Mesothelial cell of epicardium (in vitro differentiated cells): Measurements from ENCODE around the gene CRNKL1. TPM values are rescaled to one million over a fixed set of nuclear protein-coding genes. Genes with fewer than 3 reads are reported as not detected.

Experiments
- DNase-seq, 2 experiments: peaks; one replicate each; pipeline ENCODE4 v3.0.0; 2021; ENCODE audit warnings: low spot score in 2 of 2; ENCODE audit not compliant: unreplicated experiment in 2 of 2
- H3K27ac Mint-ChIP-seq: 2 replicates; pipeline ENCODE4 v1.8.0; 2021; ENCODE audit warnings: mixed read lengths
- H3K27me3 Mint-ChIP-seq: 2 replicates; pipeline ENCODE4 v1.8.0; 2021; ENCODE audit warnings: low read depth, mixed read lengths
- H3K36me3 Mint-ChIP-seq: 2 replicates; pipeline ENCODE4 v1.8.0; 2021; ENCODE audit warnings: mixed read lengths
- H3K4me1 Mint-ChIP-seq: 2 replicates; pipeline ENCODE4 v1.8.0; 2021; ENCODE audit warnings: mixed read lengths
- H3K4me3 Mint-ChIP-seq: 2 replicates; pipeline ENCODE4 v1.8.0; 2021; ENCODE audit warnings: mild to moderate bottlenecking, moderate library complexity, mixed read lengths
- H3K9me3 Mint-ChIP-seq: 2 replicates; pipeline ENCODE4 v1.8.0; 2021; ENCODE audit warnings: mixed read lengths
- CTCF ChIP-seq: fragments of 200-600 bp; sonication (generic); IDR thresholded peaks from one replicate; pipeline ENCODE4 v1.5.0; 2021; ENCODE audit warnings: antibody characterized with exemption; ENCODE audit not compliant: unreplicated experiment
- total RNA-seq: library from RNA; stranded (reverse); gene quantifications from 3 replicates; pipeline ENCODE4 v1.2.1, GENCODE V29; 2021

CRNKL1 gene
- total RNA-seq, 1 donor from 2014 or later = 26.5 TPM

- no peak for DNase-seq
- Mint-ChIP-seq H3K36me3 (peaks cover 30% of the 10 kb centered on the region), H3K27me3 (no peaks in the 10 kb centered on the region), H3K9me3 (no peaks in the 10 kb centered on the region), H3K4me3 (no peak overlapping the region), H3K4me1 (peaks cover 42% of the 10 kb centered on the region), H3K27ac (no peak overlapping the region)
- no peak for TF ChIP-seq CTCF
Observed at GRCh38 chr20:19996222-19996621, 56.0 kb downstream of the CRNKL1 start.

GRCh38 chr20:19995220-19995863, 56.9 kb downstream of the CRNKL1 start:
- DNase-seq = no peak
- peaks cover 25% of the 10 kb centered on the region for H3K36me3 Mint-ChIP-seq
- peak; percentile 78 for TF ChIP-seq CTCF
- peaks cover 51% of the 10 kb centered on the region for H3K4me1 Mint-ChIP-seq
- H3K9me3 Mint-ChIP-seq = no peaks in the 10 kb centered on the region
- H3K27ac Mint-ChIP-seq = no peak overlapping the region
- no peaks in the 10 kb centered on the region for H3K27me3 Mint-ChIP-seq
- no peak overlapping the region for H3K4me3 Mint-ChIP-seq

GRCh38 chr20:19993958-19994669, 58.2 kb downstream of the CRNKL1 start:
- no peak for TF ChIP-seq CTCF
- Mint-ChIP-seq H3K27me3 (no peaks in the 10 kb centered on the region), H3K4me1 (peaks cover 55% of the 10 kb centered on the region), H3K27ac (peak overlapping the region; percentile 99), H3K4me3 (no peak overlapping the region), H3K9me3 (no peaks in the 10 kb centered on the region), H3K36me3 (peaks cover 14% of the 10 kb centered on the region)
- no peak for DNase-seq

GRCh38 chr20:19992996-19993908, 59.0 kb downstream of the CRNKL1 start:
- Mint-ChIP-seq H3K27me3 (no peaks in the 10 kb centered on the region), H3K9me3 (no peaks in the 10 kb centered on the region), H3K4me3 (peak overlapping the region; percentile 33), H3K27ac (peak overlapping the region; percentile 99), H3K36me3 (peaks cover 6% of the 10 kb centered on the region), H3K4me1 (peaks cover 54% of the 10 kb centered on the region)
- TF ChIP-seq CTCF = no peak
- peak in 1 of 2 experiments; percentile 51 for DNase-seq

GRCh38 chr20:19991854-19992253, 60.4 kb downstream of the CRNKL1 start:
- H3K36me3 Mint-ChIP-seq = peaks cover 6% of the 10 kb centered on the region
- DNase-seq = no peak
- no peaks in the 10 kb centered on the region for H3K9me3 Mint-ChIP-seq
- TF ChIP-seq CTCF = no peak
- H3K27ac Mint-ChIP-seq = peak overlapping the region; percentile 99
- H3K27me3 Mint-ChIP-seq = no peaks in the 10 kb centered on the region
- H3K4me1 Mint-ChIP-seq = peaks cover 54% of the 10 kb centered on the region
- H3K4me3 Mint-ChIP-seq = no peak overlapping the region
